ENCODE data around the gene CDH16.
"Not testable (repeated sequence)": the region's sequence is repeated elsewhere in the genome, so short reads cannot be mapped to it uniquely, and the experiment has no call there.

The CDH16 gene

DNA sequence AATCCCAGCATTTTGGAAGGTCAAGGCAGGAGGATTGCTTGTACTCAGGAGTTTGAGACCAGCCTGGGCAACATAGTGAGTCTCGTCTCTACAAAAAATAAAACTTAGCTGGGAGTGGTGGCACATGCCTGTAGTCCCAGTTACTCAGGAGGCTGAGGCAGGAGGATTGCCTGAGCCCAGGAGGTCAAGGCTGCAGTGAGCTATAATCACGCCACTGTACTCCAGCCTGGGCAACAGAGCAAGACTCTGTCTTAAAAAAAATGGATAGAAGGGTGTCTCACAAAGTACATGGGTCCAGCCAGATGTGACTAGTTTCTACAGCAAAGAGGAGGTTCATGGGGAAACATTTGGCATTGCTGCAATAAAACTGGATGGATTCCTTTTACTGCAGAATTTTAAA lies 47.3 kb downstream of the CDH16 start:
- not testable (repeated sequence) for DNase-seq

DNA sequence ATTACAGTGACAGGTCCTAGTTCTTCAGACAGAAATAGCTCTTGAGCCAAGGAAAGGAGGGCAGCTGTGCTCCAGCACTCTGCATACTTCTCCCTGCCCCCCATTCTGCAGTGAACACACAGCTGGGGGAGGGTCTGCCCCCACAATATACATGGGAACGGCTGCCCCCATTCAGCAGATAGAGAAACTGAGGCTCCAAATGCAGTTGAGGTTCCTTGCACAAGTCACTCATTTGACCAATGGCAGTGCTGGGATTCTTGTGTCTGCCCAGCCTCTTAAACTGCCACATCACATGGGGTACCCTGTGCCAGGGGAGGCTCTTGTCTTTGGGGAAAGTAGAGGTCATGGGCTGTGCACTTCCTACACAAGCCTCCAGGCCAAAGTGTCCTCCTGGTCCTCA lies 49.3 kb downstream of the CDH16 start:
- DNase-seq: no peak

DNA sequence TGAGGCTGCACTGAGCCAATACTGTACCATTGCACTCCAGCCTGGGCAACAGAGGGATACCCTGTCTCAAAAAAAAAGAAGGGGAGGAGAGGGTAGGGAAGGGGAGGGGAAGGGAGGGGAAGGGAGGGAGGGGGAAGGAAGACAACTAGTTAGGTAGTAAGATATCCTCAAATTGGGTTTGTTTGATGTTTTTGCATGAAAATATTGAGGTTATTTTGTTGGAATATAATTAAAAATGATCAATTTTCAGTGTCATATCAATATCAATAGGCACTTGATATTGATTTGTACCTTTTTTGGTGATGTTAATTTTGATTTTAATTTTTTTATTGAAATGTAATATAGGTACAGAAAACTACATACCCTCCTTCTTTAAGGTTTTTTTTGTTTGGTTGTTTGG lies 55.0 kb downstream of the CDH16 start:
- DNase-seq: no peak

DNA sequence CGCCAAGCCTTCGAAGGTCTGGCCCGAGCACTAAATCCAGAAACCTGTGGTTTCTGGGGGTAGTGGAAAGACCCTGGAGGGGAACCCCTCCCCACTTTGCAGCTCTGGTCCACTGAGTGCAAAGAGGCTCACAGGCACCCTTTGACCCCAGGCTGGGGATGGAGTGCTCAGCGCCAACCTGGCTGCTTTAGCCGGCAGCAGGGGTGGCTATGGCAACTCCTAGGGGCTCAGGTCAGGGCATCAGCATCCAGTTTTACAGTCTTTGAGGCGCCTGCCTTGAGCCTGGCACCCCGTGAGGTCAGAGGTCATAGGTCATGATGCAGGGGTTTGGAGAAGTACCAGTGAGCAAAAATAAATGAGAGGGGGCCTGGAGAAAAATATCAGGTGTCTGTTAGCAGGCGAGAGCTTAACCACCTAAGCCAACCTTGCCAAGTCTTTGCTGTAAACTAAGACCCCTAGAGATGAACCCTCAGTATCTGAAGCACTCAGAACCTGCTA lies 56.6 kb downstream of the CDH16 start:
- DNase-seq: no peak

DNA sequence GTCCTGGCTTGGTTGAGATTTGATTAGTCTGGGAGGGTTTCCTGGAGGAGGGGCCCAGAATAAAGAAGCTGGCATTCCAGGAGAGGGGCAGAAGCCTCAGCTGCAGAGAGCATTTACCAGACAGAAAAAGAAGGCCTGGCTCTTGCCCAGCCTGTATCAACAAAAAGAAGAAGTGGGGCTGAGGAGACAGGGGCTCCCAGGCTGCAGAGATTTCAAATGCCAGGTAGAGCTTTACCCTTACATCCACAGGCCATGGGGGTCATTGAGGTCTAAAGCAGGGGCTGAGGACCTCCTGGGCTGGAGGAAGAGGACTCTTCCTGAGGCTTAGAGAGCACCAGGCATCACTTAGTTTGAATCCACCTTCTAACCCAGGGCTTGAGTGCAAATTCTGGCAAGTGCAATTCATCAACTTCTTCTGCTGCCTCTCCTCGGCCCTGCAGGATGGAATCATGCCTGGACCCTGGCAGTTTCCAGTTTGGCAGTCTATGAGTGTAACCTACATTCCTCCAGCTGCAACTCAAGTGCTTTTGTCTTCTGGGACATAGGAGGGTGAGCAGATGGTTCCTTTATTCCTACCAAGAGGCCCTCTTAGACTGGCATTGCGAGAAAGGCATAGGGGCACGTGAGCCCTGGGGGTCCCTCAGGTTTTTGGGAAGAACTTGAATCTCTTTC lies 59.2 kb downstream of the CDH16 start:
- DNase-seq: no peak

DNA sequence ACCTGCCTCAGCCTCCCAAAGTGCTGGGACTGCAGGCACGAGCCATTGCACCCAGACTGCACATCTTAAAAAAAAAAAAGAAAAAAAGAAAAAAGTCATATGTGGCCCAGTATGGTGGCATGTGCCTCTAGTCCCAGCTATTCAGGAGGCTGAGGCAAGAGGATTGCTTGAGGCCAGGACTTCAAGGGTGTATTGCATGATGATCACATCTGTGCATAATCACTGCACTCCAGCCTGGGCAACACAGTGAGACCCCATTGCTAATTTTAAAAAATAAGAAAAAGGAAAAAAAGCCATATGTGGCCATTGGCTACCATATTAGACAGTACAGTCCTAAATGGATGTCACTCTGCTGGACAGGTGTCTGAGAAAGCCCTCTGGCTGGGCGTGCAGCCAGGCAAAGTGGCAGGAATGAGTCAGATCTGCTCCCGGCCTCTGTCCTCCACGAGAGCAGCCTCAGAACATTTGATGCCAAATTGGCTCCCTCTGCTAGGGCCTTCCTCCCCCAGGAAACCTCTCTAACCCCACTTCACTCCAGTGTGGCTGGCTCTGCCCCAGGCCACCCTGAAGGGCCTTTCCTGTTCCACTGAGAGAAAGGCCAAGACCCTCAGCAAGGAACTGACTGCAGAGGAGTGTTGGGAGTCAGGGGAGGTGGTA lies 59.8 kb downstream of the CDH16 start:
- no peak for DNase-seq
